Ishikawa (cell line): Measurements from ENCODE around the gene APLF.

Source experiments
- CEBPB ChIP-seq: IDR thresholded peaks from 2 replicates; pipeline ENCODE4 v1.6.1; 2012
- CREB1 ChIP-seq: IDR thresholded peaks from 2 replicates; pipeline ENCODE4 v1.6.1; 2012; ENCODE audit warnings: low read depth
- EGR1 ChIP-seq: IDR thresholded peaks from 2 replicates; pipeline ENCODE4 v1.6.1; 2012
- EP300 ChIP-seq: IDR thresholded peaks from 2 replicates; pipeline ENCODE4 v1.6.1; 2012; ENCODE audit warnings: borderline replicate concordance
- FOXM1 ChIP-seq: IDR thresholded peaks from 2 replicates; pipeline ENCODE4 v1.6.1; 2012; ENCODE audit warnings: low read depth, borderline replicate concordance
- NFIC ChIP-seq: IDR thresholded peaks from 2 replicates; pipeline ENCODE4 v1.6.1; 2012
- TAF1 ChIP-seq: IDR thresholded peaks from 2 replicates; pipeline ENCODE4 v1.6.1; 2012; ENCODE audit warnings: low read depth, mild to moderate bottlenecking
- TCF12 ChIP-seq: IDR thresholded peaks from 2 replicates; pipeline ENCODE4 v1.6.1; 2012; ENCODE audit warnings: low read depth
- YY1 ChIP-seq: IDR thresholded peaks from 2 replicates; pipeline ENCODE4 v1.6.1; 2012; ENCODE audit warnings: low read depth
- TF ChIP-seq, protein P1 (sequence below): IDR thresholded peaks from 2 replicates; pipeline ENCODE4 v1.6.1; 2012; ENCODE audit warnings: low read depth, mild to moderate bottlenecking
- TF ChIP-seq, protein P2 (sequence below): IDR thresholded peaks from 2 replicates; pipeline ENCODE4 v1.6.1; 2012
- TF ChIP-seq, protein P3 (sequence below): IDR thresholded peaks from 2 replicates; pipeline ENCODE4 v1.6.1; 2012

DNA sequence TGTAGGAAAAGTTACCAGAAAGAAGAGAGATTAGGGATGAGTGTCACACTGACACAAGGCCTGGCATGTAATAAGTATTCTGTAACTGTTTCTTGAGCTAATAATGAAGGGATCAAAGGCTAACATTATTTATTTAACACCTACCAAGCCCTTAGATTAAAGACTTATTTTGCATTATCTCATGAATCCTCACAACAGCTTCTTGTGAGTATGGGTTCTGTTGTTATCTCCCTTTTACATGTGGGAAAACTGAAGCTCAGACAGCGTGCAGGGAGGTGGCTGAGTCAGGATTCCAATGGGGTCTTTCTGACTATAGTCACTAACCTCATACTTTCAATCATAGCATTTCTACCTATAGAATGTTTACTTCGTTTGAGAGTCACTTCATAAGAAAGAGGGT, 97.0 kb downstream of the APLF start:
- TF ChIP-seq NFIC (no peak), CREB1 (no peak), YY1 (no peak), TCF12 (no peak), TAF1 (no peak), FOXM1 (no peak), EGR1 (no peak), EP300 (no peak), CEBPB (no peak)
- TF ChIP-seq, protein P1, sequence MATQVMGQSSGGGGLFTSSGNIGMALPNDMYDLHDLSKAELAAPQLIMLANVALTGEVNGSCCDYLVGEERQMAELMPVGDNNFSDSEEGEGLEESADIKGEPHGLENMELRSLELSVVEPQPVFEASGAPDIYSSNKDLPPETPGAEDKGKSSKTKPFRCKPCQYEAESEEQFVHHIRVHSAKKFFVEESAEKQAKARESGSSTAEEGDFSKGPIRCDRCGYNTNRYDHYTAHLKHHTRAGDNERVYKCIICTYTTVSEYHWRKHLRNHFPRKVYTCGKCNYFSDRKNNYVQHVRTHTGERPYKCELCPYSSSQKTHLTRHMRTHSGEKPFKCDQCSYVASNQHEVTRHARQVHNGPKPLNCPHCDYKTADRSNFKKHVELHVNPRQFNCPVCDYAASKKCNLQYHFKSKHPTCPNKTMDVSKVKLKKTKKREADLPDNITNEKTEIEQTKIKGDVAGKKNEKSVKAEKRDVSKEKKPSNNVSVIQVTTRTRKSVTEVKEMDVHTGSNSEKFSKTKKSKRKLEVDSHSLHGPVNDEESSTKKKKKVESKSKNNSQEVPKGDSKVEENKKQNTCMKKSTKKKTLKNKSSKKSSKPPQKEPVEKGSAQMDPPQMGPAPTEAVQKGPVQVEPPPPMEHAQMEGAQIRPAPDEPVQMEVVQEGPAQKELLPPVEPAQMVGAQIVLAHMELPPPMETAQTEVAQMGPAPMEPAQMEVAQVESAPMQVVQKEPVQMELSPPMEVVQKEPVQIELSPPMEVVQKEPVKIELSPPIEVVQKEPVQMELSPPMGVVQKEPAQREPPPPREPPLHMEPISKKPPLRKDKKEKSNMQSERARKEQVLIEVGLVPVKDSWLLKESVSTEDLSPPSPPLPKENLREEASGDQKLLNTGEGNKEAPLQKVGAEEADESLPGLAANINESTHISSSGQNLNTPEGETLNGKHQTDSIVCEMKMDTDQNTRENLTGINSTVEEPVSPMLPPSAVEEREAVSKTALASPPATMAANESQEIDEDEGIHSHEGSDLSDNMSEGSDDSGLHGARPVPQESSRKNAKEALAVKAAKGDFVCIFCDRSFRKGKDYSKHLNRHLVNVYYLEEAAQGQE = no peak
- TF ChIP-seq, protein P2, sequence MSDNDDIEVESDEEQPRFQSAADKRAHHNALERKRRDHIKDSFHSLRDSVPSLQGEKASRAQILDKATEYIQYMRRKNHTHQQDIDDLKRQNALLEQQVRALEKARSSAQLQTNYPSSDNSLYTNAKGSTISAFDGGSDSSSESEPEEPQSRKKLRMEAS = no peak
- TF ChIP-seq, protein P3, sequence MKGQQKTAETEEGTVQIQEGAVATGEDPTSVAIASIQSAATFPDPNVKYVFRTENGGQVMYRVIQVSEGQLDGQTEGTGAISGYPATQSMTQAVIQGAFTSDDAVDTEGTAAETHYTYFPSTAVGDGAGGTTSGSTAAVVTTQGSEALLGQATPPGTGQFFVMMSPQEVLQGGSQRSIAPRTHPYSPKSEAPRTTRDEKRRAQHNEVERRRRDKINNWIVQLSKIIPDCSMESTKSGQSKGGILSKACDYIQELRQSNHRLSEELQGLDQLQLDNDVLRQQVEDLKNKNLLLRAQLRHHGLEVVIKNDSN = no peak
